GM12873 (cell line): ENCODE measurements around the gene R3HDML.

Experiments
- TF ChIP-seq, protein P1 (sequence below): IDR thresholded peaks from 2 replicates; pipeline ENCODE4 v1.5.1; 2012; ENCODE audit warnings: low read depth, mild to moderate bottlenecking, moderate library complexity, low read length, control low read depth; ENCODE audit not compliant: insufficient read depth; ENCODE audit errors: missing control alignments

The R3HDML gene, protein sequence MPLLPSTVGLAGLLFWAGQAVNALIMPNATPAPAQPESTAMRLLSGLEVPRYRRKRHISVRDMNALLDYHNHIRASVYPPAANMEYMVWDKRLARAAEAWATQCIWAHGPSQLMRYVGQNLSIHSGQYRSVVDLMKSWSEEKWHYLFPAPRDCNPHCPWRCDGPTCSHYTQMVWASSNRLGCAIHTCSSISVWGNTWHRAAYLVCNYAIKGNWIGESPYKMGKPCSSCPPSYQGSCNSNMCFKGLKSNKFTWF

DNA sequence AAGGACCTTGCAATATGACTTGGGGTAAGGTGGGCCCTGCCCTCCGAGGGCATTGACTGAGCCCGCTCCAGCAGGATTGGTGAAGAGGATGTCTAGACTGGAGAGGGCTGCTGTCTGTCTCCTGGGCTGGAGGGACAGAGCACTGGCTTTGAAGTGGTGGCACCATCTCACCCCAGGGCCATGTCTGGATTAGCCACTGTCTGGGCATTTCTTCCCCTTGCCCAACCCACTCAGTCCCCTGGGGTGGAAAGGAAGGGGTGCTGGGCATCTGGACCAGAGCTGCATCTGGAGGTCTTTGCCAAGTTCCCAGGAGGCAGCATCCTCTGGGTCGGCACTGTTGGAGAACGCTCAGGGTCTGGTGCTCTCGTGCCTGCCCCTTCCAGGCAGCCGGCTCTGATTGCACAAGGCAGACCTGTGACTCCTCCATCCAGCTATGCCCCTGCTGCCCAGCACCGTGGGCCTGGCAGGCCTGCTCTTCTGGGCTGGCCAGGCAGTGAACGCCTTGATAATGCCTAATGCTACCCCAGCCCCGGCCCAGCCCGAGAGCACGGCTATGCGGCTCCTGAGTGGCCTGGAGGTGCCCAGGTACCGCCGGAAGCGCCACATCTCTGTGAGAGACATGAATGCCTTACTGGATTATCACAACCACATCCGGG is at the start of gene R3HDML:
TSS of gene R3HDML (plus strand) at position 319 of the 656 bp plus-strand sequence. CDS start at position 434, 115 bp downstream.
- TF ChIP-seq, protein P1, sequence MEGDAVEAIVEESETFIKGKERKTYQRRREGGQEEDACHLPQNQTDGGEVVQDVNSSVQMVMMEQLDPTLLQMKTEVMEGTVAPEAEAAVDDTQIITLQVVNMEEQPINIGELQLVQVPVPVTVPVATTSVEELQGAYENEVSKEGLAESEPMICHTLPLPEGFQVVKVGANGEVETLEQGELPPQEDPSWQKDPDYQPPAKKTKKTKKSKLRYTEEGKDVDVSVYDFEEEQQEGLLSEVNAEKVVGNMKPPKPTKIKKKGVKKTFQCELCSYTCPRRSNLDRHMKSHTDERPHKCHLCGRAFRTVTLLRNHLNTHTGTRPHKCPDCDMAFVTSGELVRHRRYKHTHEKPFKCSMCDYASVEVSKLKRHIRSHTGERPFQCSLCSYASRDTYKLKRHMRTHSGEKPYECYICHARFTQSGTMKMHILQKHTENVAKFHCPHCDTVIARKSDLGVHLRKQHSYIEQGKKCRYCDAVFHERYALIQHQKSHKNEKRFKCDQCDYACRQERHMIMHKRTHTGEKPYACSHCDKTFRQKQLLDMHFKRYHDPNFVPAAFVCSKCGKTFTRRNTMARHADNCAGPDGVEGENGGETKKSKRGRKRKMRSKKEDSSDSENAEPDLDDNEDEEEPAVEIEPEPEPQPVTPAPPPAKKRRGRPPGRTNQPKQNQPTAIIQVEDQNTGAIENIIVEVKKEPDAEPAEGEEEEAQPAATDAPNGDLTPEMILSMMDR = no peak

DNA sequence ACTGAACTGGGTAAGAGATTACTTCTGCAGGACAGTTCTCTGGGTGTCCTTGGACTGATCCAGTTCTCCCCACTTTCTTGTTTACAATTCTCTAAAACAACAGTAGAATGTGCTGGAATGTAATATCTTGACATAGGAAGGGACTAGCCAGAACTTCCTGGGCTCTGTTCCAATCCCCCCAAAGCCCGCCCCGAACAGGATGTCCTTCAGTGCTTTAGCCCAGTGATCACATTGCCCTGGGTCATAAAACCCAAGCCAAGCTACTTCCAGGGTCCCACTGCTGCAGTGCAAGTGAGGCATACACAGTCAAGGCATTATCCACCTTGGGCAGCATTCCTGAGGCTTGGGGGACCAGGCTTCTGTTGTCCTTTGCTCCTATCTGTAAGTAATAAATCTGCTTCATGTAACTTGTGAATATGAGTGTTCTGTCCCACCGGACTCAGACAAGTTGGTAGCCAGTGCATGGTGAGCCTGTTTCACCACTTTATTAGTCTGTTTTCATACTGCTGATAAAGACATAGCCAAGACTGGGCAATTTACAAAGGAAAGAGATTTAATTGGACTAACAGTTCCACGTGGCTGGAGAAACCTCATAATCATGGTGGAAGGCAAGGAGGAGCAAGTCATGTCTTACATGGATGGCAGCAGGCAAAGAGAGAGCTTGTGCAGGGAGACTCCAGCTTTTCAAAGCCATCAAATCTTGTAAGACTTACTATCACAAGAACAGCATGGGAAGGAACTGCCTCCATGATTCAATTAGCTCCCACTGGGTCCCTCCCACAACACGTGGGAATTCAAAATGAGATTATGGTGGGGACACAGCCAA is 49.4 kb upstream of the R3HDML start:
- TF ChIP-seq, protein P1 = no peak

DNA sequence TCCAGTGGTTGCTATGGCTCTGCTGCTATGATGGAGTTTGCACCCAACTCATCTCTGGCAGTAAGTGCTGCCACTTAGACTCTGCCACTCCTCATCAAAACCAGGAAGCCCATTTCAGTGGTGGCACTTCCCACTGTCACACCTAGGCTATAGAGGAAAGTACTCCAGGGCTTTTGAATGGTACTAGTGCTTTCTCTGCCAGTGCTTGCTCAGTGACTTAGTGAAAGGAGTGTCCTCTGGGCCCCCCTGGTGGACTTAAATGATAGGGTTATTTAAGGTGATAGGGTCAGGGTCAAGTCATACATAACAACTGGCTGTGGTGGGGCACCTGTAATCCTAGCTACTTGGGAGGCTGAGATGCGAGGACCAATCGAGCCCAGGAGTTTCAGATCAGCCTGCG is 48.6 kb upstream of the R3HDML start:
- TF ChIP-seq, protein P1 = peak; percentile 2

DNA sequence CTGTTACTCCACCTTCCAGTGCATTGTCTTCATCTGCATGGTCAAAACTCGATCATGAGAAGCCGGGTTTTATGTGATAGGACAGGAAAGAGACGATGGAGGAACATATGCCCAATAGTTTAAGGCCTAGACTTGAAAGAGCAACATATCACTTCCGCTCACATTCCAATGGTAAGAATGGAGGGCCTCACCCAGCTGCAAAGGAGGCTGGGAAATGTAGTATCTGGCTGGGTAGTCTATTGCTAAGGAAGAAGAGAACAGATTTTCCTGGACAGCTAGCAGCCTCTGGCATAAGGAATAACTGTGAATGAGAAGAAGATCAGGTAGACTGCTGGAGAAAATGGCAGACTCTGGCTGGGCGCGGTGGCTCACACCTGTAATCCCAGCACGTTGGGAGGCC is 45.1 kb upstream of the R3HDML start:
- TF ChIP-seq, protein P1 = no peak

DNA sequence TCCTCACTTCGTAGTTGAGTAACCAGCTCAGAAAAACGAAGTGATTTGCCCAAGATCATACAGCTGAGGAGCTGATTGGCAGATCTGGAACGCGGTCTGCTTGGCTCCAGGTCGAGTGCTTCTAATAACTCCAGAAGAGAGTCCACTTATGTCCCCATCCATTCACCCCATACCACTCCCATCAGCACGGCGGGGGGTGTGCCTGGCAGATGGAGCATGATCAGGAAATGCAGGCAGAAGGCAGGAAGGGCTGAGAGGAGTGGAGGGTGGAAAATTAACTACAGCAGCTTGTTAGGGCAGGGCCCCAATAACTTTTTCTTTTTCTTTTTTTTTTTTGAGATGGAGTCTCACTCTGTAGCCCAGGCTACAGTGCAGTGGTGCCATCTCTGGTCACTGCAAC is 40.8 kb upstream of the R3HDML start:
- TF ChIP-seq, protein P1 = no peak

DNA sequence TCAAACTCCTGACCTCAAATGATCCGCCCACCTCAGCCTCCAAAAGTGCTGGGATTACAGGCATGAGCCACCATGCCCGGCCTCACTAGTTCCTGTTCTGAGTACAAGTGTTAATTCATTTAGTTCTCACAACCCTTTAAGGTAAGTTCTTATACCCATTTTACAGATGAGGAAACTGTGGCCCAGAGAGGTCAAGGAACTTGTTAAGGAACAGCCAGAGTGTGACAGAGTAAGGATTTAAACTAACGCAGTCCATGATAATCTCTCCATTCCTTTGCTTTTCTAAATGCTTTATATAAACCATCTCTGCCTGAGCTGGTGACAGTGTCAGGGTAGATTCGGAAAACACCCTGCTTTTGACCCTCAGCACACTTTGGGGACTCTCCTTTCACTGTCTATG is 39.1 kb upstream of the R3HDML start:
- TF ChIP-seq, protein P1 = no peak

DNA sequence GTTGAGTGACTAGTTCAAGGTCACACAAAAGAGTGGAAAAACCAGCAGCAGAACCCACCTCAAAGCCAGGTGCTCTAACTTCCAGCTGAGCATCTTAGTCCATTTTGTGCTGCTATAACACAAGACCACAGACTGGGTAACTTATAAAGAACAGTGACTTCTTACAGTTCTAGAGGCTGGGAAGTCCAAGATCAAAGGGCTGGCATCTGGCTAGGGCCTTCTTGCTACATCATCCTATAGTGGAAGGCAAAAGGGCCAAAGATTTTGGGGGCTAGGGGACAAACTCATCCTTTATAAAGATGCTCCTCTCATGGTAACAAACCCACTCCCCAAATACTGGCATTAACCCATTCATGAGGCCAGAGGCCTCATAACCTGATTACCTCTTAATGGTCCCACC is 35.6 kb upstream of the R3HDML start:
- TF ChIP-seq, protein P1 = no peak
